Stomach (tissue), 9 donors: ENCODE results near the gene TIE1. TPM values are rescaled to one million over a fixed set of nuclear protein-coding genes. Genes with fewer than 3 reads are reported as not detected.

Experiments used
- DNase-seq, 2 donors: peaks; one replicate each; pipeline versions ENCODE4 v3.0.0 to v3.0.0-alpha.2; 2013 to 2019
- H3K27ac ChIP-seq, 5 donors: fragments of 200-600 bp in 4 of 5; sonication (generic) in 4 of 5; one replicate each; pipeline ENCODE4 v1.5.1; 2013 to 2019; ENCODE audit warnings: mild to moderate bottlenecking in 1 of 5, moderate library complexity in 1 of 5
- H3K27me3 ChIP-seq, 3 donors: fragments of 200-600 bp; sonication (generic); one replicate each; pipeline ENCODE4 v1.5.1; 2017 to 2019; ENCODE audit warnings: mixed run types in 1 of 3
- H3K36me3 ChIP-seq, 4 donors: fragments of 200-600 bp; sonication (generic); 1 replicate in 3 of 4; 2 replicates in 1 of 4; pipeline ENCODE4 v1.5.1; 2016 to 2019
- H3K4me1 ChIP-seq, 4 donors: fragments of 200-600 bp; sonication (generic); one replicate each; pipeline ENCODE4 v1.5.1; 2016 to 2019
- H3K4me3 ChIP-seq, 4 donors: fragments of 200-600 bp; sonication (generic) in 3 of 4; one replicate each; pipeline ENCODE4 v1.5.1; 2016 to 2019; ENCODE audit warnings: mild to moderate bottlenecking in 1 of 4
- H3K9me3 ChIP-seq, 4 donors: fragments of 200-600 bp; sonication (generic); one replicate each; pipeline ENCODE4 v1.5.1; 2016 to 2019
- CTCF ChIP-seq, 7 experiments: fragments of 450-650 bp in 4 of 7; fragments of 200-600 bp in 3 of 7; sonication (generic) in 3 of 7; IDR thresholded peaks; one replicate each; pipeline ENCODE4 v1.5.1; 2016 to 2019; ENCODE audit warnings: antibody characterized with exemption in 7 of 7, control low read depth in 2 of 7, mild to moderate bottlenecking in 1 of 7
- EP300 ChIP-seq: sonication (generic); formaldehyde crosslinking; IDR thresholded peaks from one replicate; pipeline ENCODE4 v1.6.1; 2017; ENCODE audit warnings: antibody characterized with exemption
- POLR2A ChIP-seq, 4 donors: fragments of 450-650 bp; IDR thresholded peaks; one replicate each; pipeline ENCODE4 v1.6.1; 2016; ENCODE audit warnings: antibody characterized with exemption in 4 of 4, control low read depth in 2 of 4, mild to moderate bottlenecking in 1 of 4, moderate library complexity in 1 of 4
- POLR2AphosphoS5 ChIP-seq, 3 donors: sonication (generic); formaldehyde crosslinking; IDR thresholded peaks; one replicate each; pipeline ENCODE4 v1.6.1; 2016; ENCODE audit warnings: antibody characterized with exemption in 3 of 3
- WGBS, 5 donors: extraction: QIAGEN DNeasy Blood & Tissue Kit in 3 of 5; methylation state at CpG; one replicate each; pipeline versions ENCODE4 v1.1.5 to v1.1.7; 2013 to 2018; 5-methylcytosine and 5-hydroxymethylcytosine counted together
- intact Hi-C: fragments of 100-400 bp; cut with DNase I; formaldehyde crosslinking; loops from one replicate; pipeline ENCODE4 v1.15.1; 2023; ENCODE audit warnings: low total_unique reads
- polyA plus RNA-seq, 3 donors: library from polyadenylated mRNA; stranded (reverse); fragments of 200-250 nt; gene quantifications; one replicate each; pipeline ENCODE4 v1.2.3, GENCODE V29; 2013
- total RNA-seq, 5 donors: library from RNA; depleted of rRNA; stranded (reverse); fragments of >200 nt; gene quantifications; one replicate each; pipeline versions ENCODE4 v1.1.0 to v1.2.3, GENCODE V29; 2014 to 2016
- donor health status: healthy with polysubstance abuse.
- donor health status: Bipolar disorder and iron deficiency.
- donor health status: healthy.

TIE1 gene
- total and polyA plus RNA-seq, 8 donors: 2.1 to 36.2 (median 13.8) TPM; not detected in 1

- TF ChIP-seq CTCF (IDR thresholded peaks at IDR 0.05): no peak
- no peak for TF ChIP-seq EP300
- TF ChIP-seq POLR2AphosphoS5 (IDR thresholded peaks at IDR 0.05): no peak
- TF ChIP-seq POLR2A (IDR thresholded peaks at IDR 0.05): no peak
- no peak overlapping the region for H3K4me3 ChIP-seq
- no peak for DNase-seq
- intact Hi-C loops: no loop called here
- 87 to 93% (median 92%) methylated on average over 10 of the region's 10 CpGs for WGBS, 5 donors
- H3K27ac ChIP-seq: no peak overlapping the region
- H3K9me3 ChIP-seq: no peaks in the 10 kb centered on the region
- peaks cover 0 to 4% (median 0%) of the 10 kb centered on the region in 4 donors for H3K36me3 ChIP-seq
- no peaks in the 10 kb centered on the region for H3K27me3 ChIP-seq
- no peaks in the 10 kb centered on the region for H3K4me1 ChIP-seq
Observed at GRCh38 chr1:43315963-43316737, 15.4 kb downstream of the TIE1 start.

GRCh38 chr1:43316738-43317520 is 16.1 kb downstream of the TIE1 start:
- DNase-seq: no peak
- intact Hi-C loops: no loop called here

GRCh38 chr1:43317817-43318471 is 17.2 kb downstream of the TIE1 start:
- Histone ChIP-seq H3K4me1 (no peaks in the 10 kb centered on the region), H3K9me3 (no peaks in the 10 kb centered on the region), H3K27me3 (no peaks in the 10 kb centered on the region), H3K27ac (no peak overlapping the region), H3K36me3 (peaks cover 0 to 4% (median 0%) of the 10 kb centered on the region in 4 donors), H3K4me3 (no peak overlapping the region)
- no peak for TF ChIP-seq CTCF (IDR thresholded peaks at IDR 0.05)
- no peak for TF ChIP-seq EP300
- no peak for TF ChIP-seq POLR2A (IDR thresholded peaks at IDR 0.05)
- TF ChIP-seq POLR2AphosphoS5 (IDR thresholded peaks at IDR 0.05): no peak
- no peak for DNase-seq
- intact Hi-C loops: no loop called here
- 82 to 89% (median 87%) methylated on average over 15 of the region's 15 CpGs for WGBS, 5 donors

More at GRCh38 chr1:43316738-43317520, 16.1 kb downstream of the TIE1 start:
- 86 to 90% (median 88%) methylated on average over 16 of the region's 16 CpGs for WGBS, 5 donors
- H3K27me3 ChIP-seq: no peaks in the 10 kb centered on the region
- H3K4me1 ChIP-seq: no peaks in the 10 kb centered on the region
- no peak overlapping the region for H3K27ac ChIP-seq
- TF ChIP-seq EP300 (no peak), CTCF (IDR thresholded peaks at IDR 0.05) (no peak), POLR2A (IDR thresholded peaks at IDR 0.05) (no peak), POLR2AphosphoS5 (IDR thresholded peaks at IDR 0.05) (no peak)
- peaks cover 0 to 4% (median 0%) of the 10 kb centered on the region in 4 donors for H3K36me3 ChIP-seq
- no peak overlapping the region for H3K4me3 ChIP-seq
- no peaks in the 10 kb centered on the region for H3K9me3 ChIP-seq

- DNase-seq: no peak
- WGBS, 5 donors: 64 to 73% (median 68%) methylated on average over 4 of the region's 4 CpGs
- TF ChIP-seq EP300: no peak
- H3K9me3 ChIP-seq: no peaks in the 10 kb centered on the region
- H3K4me1 ChIP-seq: no peaks in the 10 kb centered on the region
- peaks cover 0 to 4% (median 0%) of the 10 kb centered on the region in 4 donors for H3K36me3 ChIP-seq
- H3K27ac ChIP-seq: no peak overlapping the region
- H3K27me3 ChIP-seq: no peaks in the 10 kb centered on the region
- intact Hi-C loops: no loop called here
- no peak overlapping the region for H3K4me3 ChIP-seq
Observed at GRCh38 chr1:43318831-43319230, 18.0 kb downstream of the TIE1 start.
